ENCODE data around the gene NEK2.

DNA sequence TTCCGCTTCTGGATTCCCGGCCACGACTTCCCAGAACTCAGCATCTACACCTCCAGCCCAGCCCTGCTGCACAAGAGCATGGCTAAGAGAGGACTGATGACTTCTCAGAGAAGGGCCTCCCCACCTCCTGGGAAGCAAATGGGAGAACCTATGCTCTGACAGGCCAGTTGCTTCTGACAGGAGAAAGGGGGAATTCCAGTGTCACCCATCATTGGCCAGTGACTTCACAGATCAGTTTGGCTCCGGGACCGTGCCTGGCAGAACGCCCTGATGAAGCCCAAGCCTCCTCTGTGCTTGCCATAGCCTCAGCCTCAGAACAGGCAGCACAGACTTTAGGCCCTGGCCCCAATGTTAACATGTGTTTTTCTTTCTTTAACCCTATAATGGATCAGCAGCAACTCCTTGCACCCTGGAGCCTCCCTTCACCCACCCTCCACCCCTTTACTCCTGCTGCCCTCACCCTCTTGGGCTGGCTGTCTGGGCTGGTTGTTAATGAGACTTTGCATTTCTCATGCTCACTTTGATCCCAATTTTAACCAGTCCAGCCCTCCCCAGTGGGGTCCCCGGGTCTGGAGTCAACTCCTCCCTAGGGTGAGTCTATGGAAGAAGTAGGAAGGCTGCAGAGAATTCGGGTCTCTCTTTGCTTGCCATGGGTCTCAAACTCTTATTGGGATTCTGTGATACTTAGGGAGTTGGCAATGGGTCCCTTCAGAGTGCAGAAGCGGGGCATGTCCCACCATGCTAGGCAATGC lies 53.8 kb downstream of the NEK2 start:
- TF ChIP-seq EZH2phosphoT487 (IDR thresholded peaks at IDR 0.05; ENCODE audit: borderline replicate concordance, low read length) (no peak), EZH2 (IDR thresholded peaks at IDR 0.05; ENCODE audit: low read length, unreplicated experiment) (no peak)
- TF ChIP-seq, protein P1, sequence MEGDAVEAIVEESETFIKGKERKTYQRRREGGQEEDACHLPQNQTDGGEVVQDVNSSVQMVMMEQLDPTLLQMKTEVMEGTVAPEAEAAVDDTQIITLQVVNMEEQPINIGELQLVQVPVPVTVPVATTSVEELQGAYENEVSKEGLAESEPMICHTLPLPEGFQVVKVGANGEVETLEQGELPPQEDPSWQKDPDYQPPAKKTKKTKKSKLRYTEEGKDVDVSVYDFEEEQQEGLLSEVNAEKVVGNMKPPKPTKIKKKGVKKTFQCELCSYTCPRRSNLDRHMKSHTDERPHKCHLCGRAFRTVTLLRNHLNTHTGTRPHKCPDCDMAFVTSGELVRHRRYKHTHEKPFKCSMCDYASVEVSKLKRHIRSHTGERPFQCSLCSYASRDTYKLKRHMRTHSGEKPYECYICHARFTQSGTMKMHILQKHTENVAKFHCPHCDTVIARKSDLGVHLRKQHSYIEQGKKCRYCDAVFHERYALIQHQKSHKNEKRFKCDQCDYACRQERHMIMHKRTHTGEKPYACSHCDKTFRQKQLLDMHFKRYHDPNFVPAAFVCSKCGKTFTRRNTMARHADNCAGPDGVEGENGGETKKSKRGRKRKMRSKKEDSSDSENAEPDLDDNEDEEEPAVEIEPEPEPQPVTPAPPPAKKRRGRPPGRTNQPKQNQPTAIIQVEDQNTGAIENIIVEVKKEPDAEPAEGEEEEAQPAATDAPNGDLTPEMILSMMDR (conservative IDR thresholded peaks at IDR 0.05; ENCODE audit: low read depth, low read length): no peak

Measured in PC-3 (cell line).